Pons (tissue), 1 donor: ENCODE measurements around the gene TMEM150B.

Source experiments
- DNase-seq: peaks from one replicate; pipeline ENCODE4 v3.0.0-alpha.2; 2016; ENCODE audit warnings: low spot score

TMEM150B gene

DNA sequence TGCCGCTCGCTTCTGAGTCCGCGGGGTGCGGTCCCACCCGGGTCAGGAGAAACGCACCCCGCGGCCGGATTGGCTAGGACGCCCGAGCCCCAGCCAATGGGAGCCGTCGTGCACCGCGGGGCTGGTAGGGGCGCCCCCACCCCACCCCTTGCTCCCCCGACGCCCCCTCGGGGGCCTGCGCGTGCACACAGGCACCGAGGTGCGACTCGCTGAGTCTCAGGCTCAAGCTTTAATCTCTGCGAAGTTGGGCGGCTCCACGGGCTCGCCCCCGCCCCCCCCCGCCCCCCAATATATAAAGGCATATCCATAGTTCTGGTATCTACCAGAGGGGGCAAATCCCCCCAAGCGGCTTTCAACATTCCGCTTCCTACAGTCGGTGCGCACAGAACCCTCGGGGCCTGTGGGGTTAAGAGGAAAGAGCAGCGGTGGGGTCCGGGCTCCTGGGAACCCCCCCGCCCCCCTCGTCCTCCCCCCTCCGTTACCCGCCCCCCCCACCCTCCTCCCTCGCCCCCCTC lies 29.6 kb upstream of the TMEM150B start, which contains the start of gene COX6B2:
Gene COX6B2 (minus strand): TSS at position 22 of the 515 bp plus-strand sequence. CDS start 198 bp downstream, outside the sequence.
- DNase-seq: no peak

GRCh38 chr19:55353803-55354697 lies 28.9 kb upstream of the TMEM150B start:
- no peak for DNase-seq

DNA sequence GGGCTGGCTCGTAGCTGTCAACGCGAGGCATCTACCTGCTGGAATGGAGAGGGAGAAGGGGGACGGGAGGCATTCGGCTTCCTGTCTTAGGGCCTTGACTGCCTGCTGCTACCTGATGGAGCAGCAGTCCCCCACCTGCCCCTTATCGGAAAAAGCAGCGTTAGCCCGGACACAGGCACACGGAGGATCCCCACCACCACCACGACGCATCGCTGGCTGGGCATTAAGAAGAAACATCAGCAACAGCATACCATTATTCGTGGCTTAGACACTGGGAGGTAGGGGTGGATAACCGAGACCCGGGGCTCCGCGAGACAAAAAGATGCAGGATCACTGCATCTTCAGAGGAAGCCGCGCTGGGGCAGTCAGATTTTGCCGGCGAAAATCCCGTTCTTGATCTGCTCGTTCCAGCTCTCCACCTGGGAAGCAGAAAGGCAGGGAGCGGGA lies 28.2 kb upstream of the TMEM150B start:
- no peak for DNase-seq

DNA sequence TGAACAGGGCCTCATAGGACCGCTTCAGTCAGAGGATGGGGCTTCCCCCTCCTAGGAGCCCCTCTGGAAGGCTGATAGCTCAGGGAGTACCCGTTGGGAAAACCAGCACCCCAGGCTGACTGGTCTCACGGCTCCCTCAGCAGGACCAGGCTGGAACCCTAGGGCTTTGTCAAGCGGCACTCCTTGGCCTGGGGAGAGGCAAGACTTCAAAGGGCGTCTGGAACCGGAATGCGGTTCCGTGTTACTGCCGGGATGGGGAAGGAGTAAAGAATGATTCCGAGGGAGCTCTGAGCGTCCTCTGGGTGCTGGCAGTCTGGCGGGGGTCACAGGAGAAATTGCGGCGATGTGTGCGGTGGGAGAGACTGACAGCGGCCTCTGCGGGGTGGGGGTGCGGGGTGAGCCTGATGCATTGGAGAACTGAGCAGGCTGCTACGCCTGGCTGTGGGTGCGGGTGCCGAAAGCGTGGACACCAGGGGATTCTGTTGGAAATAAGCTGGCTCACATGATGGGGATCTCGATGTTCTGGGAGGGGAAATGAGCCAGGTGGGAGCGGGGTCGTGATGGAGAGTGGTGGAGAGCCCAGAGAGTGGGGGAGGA lies 27.5 kb upstream of the TMEM150B start:
- DNase-seq: no peak

GRCh38 chr19:55352040-55352439 lies 26.9 kb upstream of the TMEM150B start:
- no peak for DNase-seq

DNA sequence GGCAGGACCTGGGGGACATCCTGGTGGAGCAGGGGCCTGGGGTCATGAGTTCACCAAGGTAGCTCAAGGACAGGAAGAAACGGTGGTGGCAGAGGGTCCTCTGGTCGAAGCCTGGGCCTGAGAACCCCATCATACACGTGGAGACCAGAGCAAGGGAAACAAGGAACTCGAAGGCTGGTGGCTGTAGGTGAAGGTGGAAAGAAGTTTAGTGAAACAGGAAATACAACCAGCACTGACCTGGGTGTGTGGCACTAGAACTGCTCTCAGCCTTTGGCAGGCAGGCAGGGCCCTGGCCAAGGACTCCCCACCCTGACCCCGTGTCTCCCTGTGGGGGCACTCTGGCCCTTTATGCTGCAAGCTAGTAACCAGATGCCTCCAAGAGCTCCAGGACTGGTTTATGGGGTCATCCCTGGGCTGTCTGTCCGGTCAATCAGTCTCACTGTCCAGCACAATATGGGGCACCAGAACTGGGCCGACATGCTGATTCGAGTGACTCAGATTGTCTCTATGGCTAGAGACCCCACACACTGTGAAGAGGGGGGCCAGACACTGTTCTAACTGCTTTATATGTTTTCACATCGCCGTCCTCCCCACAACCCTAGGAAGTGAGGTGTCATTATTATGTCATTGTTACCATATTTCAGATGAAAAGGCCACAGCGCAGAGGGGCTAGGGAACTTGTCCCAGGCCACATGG lies 25.6 kb upstream of the TMEM150B start:
- no peak for DNase-seq

GRCh38 chr19:55348317-55349034 lies 23.3 kb upstream of the TMEM150B start:
- no peak for DNase-seq

GRCh38 chr19:55347442-55348009 lies 22.4 kb upstream of the TMEM150B start:
- no peak for DNase-seq

- DNase-seq: no peak
Observed at GRCh38 chr19:55346725-55347441, 21.7 kb upstream of the TMEM150B start.

- no peak for DNase-seq
Observed at GRCh38 chr19:55345818-55346724, 20.9 kb upstream of the TMEM150B start.

- no peak for DNase-seq
Observed at GRCh38 chr19:55345101-55345817, 20.1 kb upstream of the TMEM150B start.

GRCh38 chr19:55344444-55344843 lies 19.3 kb upstream of the TMEM150B start:
- peak; percentile 54 for DNase-seq

DNA sequence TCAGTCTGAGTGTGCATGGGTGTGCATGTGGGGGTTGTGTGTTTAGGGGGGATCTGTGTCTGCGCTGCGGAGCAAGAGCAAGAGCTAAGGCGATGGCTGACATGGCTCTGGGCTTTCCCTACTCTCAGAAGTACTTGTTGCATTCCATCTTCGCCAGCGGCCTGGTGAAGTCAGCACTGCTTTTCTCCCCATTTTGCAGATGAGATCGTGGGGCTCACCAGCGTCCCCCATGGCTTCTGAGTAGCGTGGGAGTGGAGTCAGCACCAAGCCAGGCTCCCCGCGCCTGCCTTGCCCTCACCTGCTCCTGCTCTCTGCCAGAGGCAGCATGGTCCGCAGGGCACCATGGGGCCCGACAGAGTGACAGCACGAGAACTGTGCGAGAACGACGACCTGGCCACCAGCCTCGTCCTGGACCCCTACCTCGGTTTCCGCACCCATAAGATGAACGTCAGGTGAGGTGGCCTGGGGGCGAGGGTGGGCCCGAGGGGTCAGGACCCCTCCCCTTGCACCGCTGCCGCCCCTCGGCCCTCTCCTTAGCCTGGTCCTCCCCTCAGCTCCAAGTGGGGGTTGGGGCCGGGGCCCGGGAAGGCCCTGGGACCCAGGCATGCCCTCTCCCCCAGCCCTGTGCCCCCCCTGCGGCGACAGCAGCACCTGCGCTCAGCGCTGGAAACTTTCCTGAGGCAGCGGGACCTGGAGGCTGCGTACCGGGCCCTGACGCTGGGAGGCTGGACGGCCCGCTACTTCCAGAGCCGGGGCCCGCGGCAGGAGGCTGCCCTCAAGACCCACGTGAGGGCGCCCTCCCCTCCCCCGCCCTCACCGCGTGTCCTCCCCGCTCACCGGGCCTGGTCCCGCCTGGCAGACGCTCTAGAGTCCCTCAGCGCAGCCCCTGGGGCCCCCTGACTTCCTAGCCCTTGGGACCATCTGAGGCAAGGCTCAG lies 16.7 kb upstream of the TMEM150B start:
- DNase-seq: no peak

GRCh38 chr19:55341171-55341588 lies 16.0 kb upstream of the TMEM150B start:
- peak; percentile 30 for DNase-seq

- no peak for DNase-seq
Observed at GRCh38 chr19:55340784-55341147, 15.6 kb upstream of the TMEM150B start.

- DNase-seq: no peak
Observed at GRCh38 chr19:55339889-55340783, 15.0 kb upstream of the TMEM150B start.
